Measurements from ENCODE around the gene KDF1. TPM values are rescaled to one million over a fixed set of nuclear protein-coding genes. Genes with fewer than 3 reads are reported as not detected.

Gene KDF1
- total RNA-seq, 1 experiment from 2014 or later = 23.0 TPM

GRCh38 chr1:26951821-26952497 lies 8.3 kb downstream of the KDF1 start:
- Histone ChIP-seq H3K36me3 (ENCODE audit: control insufficient read depth in 1 of 2, insufficient read depth in 2 of 2, low read length in 2 of 2) (peaks cover 5 to 21% of the 10 kb centered on the region in 2 experiments; a peak in 2 of 4 replicates), H3K9me3 (ENCODE audit: control insufficient read depth in 1 of 2, insufficient read depth in 1 of 2, low read depth in 1 of 2, low read length in 2 of 2) (no peaks in the 10 kb centered on the region), H2AFZ (ENCODE audit: low read depth, low read length, poor library complexity, severe bottlenecking) (no peak overlapping the region), H4K20me1 (ENCODE audit: insufficient read depth) (no peaks in the 10 kb centered on the region), H3K4me3 (replicated peaks in 1 of 2; ENCODE audit: low read depth in 1 of 2, low read length in 2 of 2) (no peak overlapping the region), H3K4me1 (ENCODE audit: control insufficient read depth in 1 of 2, insufficient read depth in 2 of 2, low read length in 2 of 2) (peaks cover 9 to 20% of the 10 kb centered on the region in 2 experiments), H3K79me2 (ENCODE audit: insufficient read depth, low read length) (peaks cover 1% of the 10 kb centered on the region; the same call in 1 of the 2 replicates), H3K27ac (ENCODE audit: low read depth, low read length) (no peak overlapping the region), H3K9ac (ENCODE audit: low read length) (no peak overlapping the region), H3K27me3 (ENCODE audit: insufficient read depth, low read length) (no peaks in the 10 kb centered on the region), H3K9me2 (ENCODE audit: insufficient read depth) (no peaks in the 10 kb centered on the region), H3K4me2 (ENCODE audit: low read length) (no peak overlapping the region)
- BruUV-seq (replicated peaks) = no TSS peak
- RAD21 ChIA-PET (ENCODE audit: low non-redundant PET in 1 of 2, low total read pairs in 2 of 2, uncharacterized antibody in 2 of 2, unreplicated experiment in 2 of 2) = no interaction called here
- ATAC-seq (no peak), DNase-seq (ENCODE audit: low read depth, low spot score) (no peak)
- CTCF ChIA-PET = no interaction called here
- no peak for TF ChIP-seq RAD21 (IDR thresholded peaks at IDR 0.05; ENCODE audit: low read depth)
- TF ChIP-seq, protein P1, sequence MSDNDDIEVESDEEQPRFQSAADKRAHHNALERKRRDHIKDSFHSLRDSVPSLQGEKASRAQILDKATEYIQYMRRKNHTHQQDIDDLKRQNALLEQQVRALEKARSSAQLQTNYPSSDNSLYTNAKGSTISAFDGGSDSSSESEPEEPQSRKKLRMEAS (IDR thresholded peaks at IDR 0.05) = no peak
- intact Hi-C loops (cut with micrococcal nuclease) = no loop called here
- POLR2A ChIA-PET = no interaction called here

DNA sequence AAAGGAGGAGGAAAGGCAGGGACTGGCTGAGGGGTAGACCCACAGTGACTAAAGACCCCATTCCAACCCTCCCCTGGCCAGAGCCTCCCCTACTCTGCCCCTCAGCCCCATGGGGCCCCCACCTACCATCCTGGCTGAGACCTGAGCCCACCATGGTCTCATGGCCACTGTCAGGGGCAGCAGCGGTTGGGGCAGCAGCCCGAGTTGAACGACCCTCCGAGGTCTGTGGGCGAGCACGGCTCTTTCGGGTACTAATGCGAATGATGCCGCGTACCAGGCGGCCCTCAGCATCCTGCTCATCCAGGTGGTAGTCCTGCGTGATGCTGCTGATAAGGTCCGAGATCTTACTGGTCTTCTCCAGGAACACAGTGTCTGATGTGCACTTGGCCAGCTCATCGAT lies 9.1 kb downstream of the KDF1 start:
- RAD21 ChIA-PET (ENCODE audit: low non-redundant PET in 1 of 2, low total read pairs in 2 of 2, uncharacterized antibody in 2 of 2, unreplicated experiment in 2 of 2) = no interaction called here
- CTCF ChIA-PET = no interaction called here
- H3K9ac ChIP-seq (ENCODE audit: low read length) = no peak overlapping the region
- peaks cover 9 to 20% of the 10 kb centered on the region in 2 experiments for H3K4me1 ChIP-seq (ENCODE audit: control insufficient read depth in 1 of 2, insufficient read depth in 2 of 2, low read length in 2 of 2)
- no peak overlapping the region for H2AFZ ChIP-seq (ENCODE audit: low read depth, low read length, poor library complexity, severe bottlenecking)
- intact Hi-C loops (cut with micrococcal nuclease) = no loop called here
- no peaks in the 10 kb centered on the region for H3K9me3 ChIP-seq (ENCODE audit: control insufficient read depth in 1 of 2, insufficient read depth in 1 of 2, low read depth in 1 of 2, low read length in 2 of 2)
- no TSS peak for BruUV-seq (replicated peaks)
- ATAC-seq (no peak), DNase-seq (ENCODE audit: low read depth, low spot score) (no peak)
- peaks cover 10 to 24% of the 10 kb centered on the region in 2 experiments; a peak in 3 of 4 replicates for H3K36me3 ChIP-seq (ENCODE audit: control insufficient read depth in 1 of 2, insufficient read depth in 2 of 2, low read length in 2 of 2)
- H4K20me1 ChIP-seq (ENCODE audit: insufficient read depth) = no peaks in the 10 kb centered on the region
- H3K27me3 ChIP-seq (ENCODE audit: insufficient read depth, low read length) = no peaks in the 10 kb centered on the region
- no peak overlapping the region for H3K4me2 ChIP-seq (ENCODE audit: low read length)
- no peak overlapping the region for H3K4me3 ChIP-seq (replicated peaks in 1 of 2; ENCODE audit: low read depth in 1 of 2, low read length in 2 of 2)
- POLR2A ChIA-PET = no interaction called here
- H3K79me2 ChIP-seq (ENCODE audit: insufficient read depth, low read length) = no peaks in the 10 kb centered on the region
- H3K9me2 ChIP-seq (ENCODE audit: insufficient read depth) = no peaks in the 10 kb centered on the region
- no peak overlapping the region for H3K27ac ChIP-seq (ENCODE audit: low read depth, low read length)
- TF ChIP-seq POLR2A (IDR thresholded peaks at IDR 0.05; ENCODE audit: borderline replicate concordance, extremely low read depth, insufficient read depth, insufficient read length) (no peak), EZH2phosphoT487 (IDR thresholded peaks at IDR 0.05; ENCODE audit: borderline replicate concordance) (no peak), ELF1 (IDR thresholded peaks at IDR 0.05; ENCODE audit: borderline replicate concordance, low read depth) (no peak), TCF7L2 (IDR thresholded peaks at IDR 0.05; ENCODE audit: borderline replicate concordance, extremely low read depth, insufficient read depth, insufficient read length) (no peak), CBX3 (IDR thresholded peaks at IDR 0.05; ENCODE audit: low read depth) (no peak), FOSL1 (IDR thresholded peaks at IDR 0.05; ENCODE audit: low read depth) (no peak), SRF (IDR thresholded peaks at IDR 0.05; ENCODE audit: low read depth) (no peak), ZFX (IDR thresholded peaks at IDR 0.05) (no peak), CTCF (IDR thresholded peaks at IDR 0.05 in 2 of 3, conservative IDR thresholded peaks at IDR 0.05 in 1 of 3; ENCODE audit: borderline replicate concordance in 1 of 3, insufficient read depth in 1 of 3, low read depth in 2 of 3, low read length in 2 of 3) (no peak), JUND (IDR thresholded peaks at IDR 0.05) (no peak), YY1 (IDR thresholded peaks at IDR 0.05; ENCODE audit: extremely low read depth, insufficient replicate concordance, low read depth, low read length) (no peak)
- TF ChIP-seq, protein P1 (IDR thresholded peaks at IDR 0.05) = no peak
- TF ChIP-seq, protein P2, sequence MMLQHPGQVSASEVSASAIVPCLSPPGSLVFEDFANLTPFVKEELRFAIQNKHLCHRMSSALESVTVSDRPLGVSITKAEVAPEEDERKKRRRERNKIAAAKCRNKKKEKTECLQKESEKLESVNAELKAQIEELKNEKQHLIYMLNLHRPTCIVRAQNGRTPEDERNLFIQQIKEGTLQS (IDR thresholded peaks at IDR 0.05) = no peak
- TF ChIP-seq, protein P3, sequence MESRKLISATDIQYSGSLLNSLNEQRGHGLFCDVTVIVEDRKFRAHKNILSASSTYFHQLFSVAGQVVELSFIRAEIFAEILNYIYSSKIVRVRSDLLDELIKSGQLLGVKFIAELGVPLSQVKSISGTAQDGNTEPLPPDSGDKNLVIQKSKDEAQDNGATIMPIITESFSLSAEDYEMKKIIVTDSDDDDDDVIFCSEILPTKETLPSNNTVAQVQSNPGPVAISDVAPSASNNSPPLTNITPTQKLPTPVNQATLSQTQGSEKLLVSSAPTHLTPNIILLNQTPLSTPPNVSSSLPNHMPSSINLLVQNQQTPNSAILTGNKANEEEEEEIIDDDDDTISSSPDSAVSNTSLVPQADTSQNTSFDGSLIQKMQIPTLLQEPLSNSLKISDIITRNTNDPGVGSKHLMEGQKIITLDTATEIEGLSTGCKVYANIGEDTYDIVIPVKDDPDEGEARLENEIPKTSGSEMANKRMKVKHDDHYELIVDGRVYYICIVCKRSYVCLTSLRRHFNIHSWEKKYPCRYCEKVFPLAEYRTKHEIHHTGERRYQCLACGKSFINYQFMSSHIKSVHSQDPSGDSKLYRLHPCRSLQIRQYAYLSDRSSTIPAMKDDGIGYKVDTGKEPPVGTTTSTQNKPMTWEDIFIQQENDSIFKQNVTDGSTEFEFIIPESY (IDR thresholded peaks at IDR 0.05; ENCODE audit: extremely low read depth, insufficient replicate concordance, low read length) = no peak
